ENCODE measurements around the gene ABCC12. TPM values are rescaled to one million over a fixed set of nuclear protein-coding genes. Genes with fewer than 3 reads are reported as not detected.

ABCC12 gene
- not detected in 2 replicates for total RNA-seq

DNA sequence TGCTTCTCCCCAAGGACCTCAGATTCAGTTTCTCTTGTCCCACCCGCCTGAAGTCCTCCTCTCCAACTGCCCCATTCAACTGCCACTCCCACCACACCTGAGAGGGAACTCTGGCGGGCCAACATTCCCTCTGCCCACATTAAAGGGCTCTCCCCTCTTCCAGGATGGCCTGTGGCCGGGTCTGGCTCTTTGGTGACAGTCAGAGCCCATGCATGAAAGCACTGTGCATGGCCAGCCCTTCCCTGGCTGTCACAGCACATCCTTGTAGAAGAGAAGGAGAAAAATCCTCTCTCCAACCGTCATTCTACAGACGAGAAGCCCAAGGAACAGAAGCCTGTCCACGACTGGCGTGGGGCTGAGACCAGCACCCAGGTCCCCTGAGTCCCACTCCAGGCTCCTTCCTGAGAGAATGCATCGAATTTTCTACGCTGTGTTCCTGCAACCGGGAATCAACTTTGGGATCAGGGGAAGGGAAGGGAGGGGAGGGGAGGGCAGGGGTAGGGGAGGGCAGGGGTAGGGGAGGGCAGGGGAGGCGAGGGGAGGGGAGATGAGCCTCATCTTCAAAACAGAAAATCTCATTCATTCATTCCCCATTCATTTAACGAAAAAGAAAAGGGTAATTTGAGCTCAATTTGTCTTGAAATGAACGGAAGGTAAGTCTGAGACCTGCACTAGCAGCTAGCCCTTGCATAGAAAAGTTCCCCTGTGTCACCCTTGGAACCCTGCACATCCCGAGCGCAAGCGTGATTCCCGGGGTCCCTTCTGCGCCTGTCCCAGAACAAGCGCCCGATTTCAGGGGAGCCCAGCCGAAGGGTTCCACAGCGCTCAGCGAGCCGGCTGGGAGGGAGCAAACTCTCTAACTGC lies at the start of gene ABCC12:
TSS of gene ABCC12 (minus strand) at position 68 of the 864 bp plus-strand sequence. CDS start 9,569 bp downstream, outside the sequence.
- Histone ChIP-seq H3K4me3 (ENCODE audit: insufficient read depth, low read length) (peak within 1 kb of the TSS; percentile 21), H3K27me3 (ENCODE audit: insufficient read depth, low read length) (no peaks in the 10 kb centered on the region), H3K27ac (ENCODE audit: low read depth, low read length) (no peak within 1 kb of the TSS), H3K4me2 (ENCODE audit: insufficient read depth, low read length) (peak within 1 kb of the TSS; percentile 29), H4K20me1 (ENCODE audit: insufficient read depth, low read length) (no peaks in the 10 kb centered on the region), H3K4me1 (ENCODE audit: insufficient read depth, low read length) (peaks cover 7% of the 10 kb centered on the region), H3K79me2 (ENCODE audit: insufficient read depth, low read length) (no peaks in the 10 kb centered on the region), H2AFZ (ENCODE audit: low read length) (peak within 1 kb of the TSS; percentile 16), H3K36me3 (ENCODE audit: insufficient read depth, low read length) (no peaks in the 10 kb centered on the region), H3K9me3 (ENCODE audit: low read depth, low read length) (no peaks in the 10 kb centered on the region)
- TF ChIP-seq, protein P1, sequence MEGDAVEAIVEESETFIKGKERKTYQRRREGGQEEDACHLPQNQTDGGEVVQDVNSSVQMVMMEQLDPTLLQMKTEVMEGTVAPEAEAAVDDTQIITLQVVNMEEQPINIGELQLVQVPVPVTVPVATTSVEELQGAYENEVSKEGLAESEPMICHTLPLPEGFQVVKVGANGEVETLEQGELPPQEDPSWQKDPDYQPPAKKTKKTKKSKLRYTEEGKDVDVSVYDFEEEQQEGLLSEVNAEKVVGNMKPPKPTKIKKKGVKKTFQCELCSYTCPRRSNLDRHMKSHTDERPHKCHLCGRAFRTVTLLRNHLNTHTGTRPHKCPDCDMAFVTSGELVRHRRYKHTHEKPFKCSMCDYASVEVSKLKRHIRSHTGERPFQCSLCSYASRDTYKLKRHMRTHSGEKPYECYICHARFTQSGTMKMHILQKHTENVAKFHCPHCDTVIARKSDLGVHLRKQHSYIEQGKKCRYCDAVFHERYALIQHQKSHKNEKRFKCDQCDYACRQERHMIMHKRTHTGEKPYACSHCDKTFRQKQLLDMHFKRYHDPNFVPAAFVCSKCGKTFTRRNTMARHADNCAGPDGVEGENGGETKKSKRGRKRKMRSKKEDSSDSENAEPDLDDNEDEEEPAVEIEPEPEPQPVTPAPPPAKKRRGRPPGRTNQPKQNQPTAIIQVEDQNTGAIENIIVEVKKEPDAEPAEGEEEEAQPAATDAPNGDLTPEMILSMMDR (IDR thresholded peaks at IDR 0.05; ENCODE audit: extremely low read depth, low read depth, low read length) = no peak
- DNase-seq (ENCODE audit: insufficient read length, low spot score, missing footprints) = no peak

GRCh38 chr16:48204825-48205151 lies 49.0 kb upstream of the ABCC12 start:
- H3K4me2 ChIP-seq (ENCODE audit: insufficient read depth, low read length) = no peak overlapping the region
- H3K27ac ChIP-seq (ENCODE audit: low read depth, low read length) = no peak overlapping the region
- H3K27me3 ChIP-seq (ENCODE audit: insufficient read depth, low read length) = no peaks in the 10 kb centered on the region
- no peaks in the 10 kb centered on the region for H3K9me3 ChIP-seq (ENCODE audit: low read depth, low read length)
- no peaks in the 10 kb centered on the region for H3K4me1 ChIP-seq (ENCODE audit: insufficient read depth, low read length)
- no peaks in the 10 kb centered on the region for H3K36me3 ChIP-seq (ENCODE audit: insufficient read depth, low read length)
- H2AFZ ChIP-seq (ENCODE audit: low read length) = no peak overlapping the region
- no peaks in the 10 kb centered on the region for H3K79me2 ChIP-seq (ENCODE audit: insufficient read depth, low read length)
- TF ChIP-seq, protein P1 (IDR thresholded peaks at IDR 0.05; ENCODE audit: extremely low read depth, low read depth, low read length) = no peak
- no peak for DNase-seq (ENCODE audit: insufficient read length, low spot score, missing footprints)
- no peak overlapping the region for H3K4me3 ChIP-seq (ENCODE audit: insufficient read depth, low read length)
- H4K20me1 ChIP-seq (ENCODE audit: insufficient read depth, low read length) = no peaks in the 10 kb centered on the region

DNA sequence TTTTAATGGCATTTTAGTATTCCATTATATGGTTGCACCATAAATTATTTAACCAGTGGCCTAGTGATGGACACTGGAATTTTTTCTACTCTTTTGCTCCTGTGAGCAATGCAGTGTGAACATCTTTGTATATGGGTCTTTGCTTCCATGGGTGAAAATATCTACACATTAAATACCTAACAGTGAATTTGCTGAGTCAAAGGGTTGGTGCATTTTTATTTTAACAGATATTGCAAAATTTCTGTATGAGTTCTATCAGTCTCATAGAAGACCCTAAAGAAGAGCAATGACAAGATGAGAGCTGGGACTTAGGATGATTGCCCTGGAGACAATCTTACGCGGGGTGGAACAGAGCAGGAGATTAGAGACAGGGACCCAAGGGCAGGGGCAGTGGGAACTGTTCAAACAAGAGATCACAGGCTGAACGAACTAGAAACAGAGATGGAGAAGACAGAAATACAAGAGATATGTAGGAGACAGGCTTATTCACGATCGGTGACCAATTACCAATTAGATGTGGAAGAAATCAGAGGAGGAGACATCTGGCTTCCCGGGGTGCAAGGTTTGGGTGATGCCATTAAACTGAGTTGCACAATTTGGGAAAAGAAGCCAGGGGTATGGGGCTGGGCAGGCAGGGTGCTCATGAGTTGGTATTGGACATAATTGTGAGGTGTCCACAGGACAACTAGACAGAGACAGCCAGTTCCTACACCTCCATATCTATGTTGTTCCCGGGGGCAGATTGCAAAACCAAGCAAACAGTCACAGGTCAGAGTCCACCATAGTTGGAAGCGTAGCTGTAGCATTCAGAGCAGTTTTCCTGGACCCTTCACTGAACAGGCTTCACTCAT lies 48.4 kb upstream of the ABCC12 start:
- TF ChIP-seq, protein P1 (IDR thresholded peaks at IDR 0.05; ENCODE audit: extremely low read depth, low read depth, low read length) = no peak
- Histone ChIP-seq H3K36me3 (ENCODE audit: insufficient read depth, low read length) (no peaks in the 10 kb centered on the region), H3K27ac (ENCODE audit: low read depth, low read length) (no peak overlapping the region), H3K4me2 (ENCODE audit: insufficient read depth, low read length) (no peak overlapping the region), H2AFZ (ENCODE audit: low read length) (no peak overlapping the region), H4K20me1 (ENCODE audit: insufficient read depth, low read length) (no peaks in the 10 kb centered on the region), H3K4me3 (ENCODE audit: insufficient read depth, low read length) (no peak overlapping the region), H3K9me3 (ENCODE audit: low read depth, low read length) (no peaks in the 10 kb centered on the region), H3K4me1 (ENCODE audit: insufficient read depth, low read length) (no peaks in the 10 kb centered on the region), H3K27me3 (ENCODE audit: insufficient read depth, low read length) (no peaks in the 10 kb centered on the region), H3K79me2 (ENCODE audit: insufficient read depth, low read length) (no peaks in the 10 kb centered on the region)
- no peak for DNase-seq (ENCODE audit: insufficient read length, low spot score, missing footprints)
